Occipital lobe (tissue), 2 donors: ENCODE results near the gene ALG11. TPM values are rescaled to one million over a fixed set of nuclear protein-coding genes. Genes with fewer than 3 reads are reported as not detected.
"Not testable (repeated sequence)": the region's sequence is repeated elsewhere in the genome, so short reads cannot be mapped to it uniquely, and the experiment has no call there.

Experiments used
- DNase-seq: peaks from one replicate; lab custom pipeline; 2025; lab: John Stamatoyannopoulos, UW
- total RNA-seq: library from RNA; depleted of rRNA; stranded (reverse); fragments of >200 nt; gene quantifications from one replicate; pipeline ENCODE4 v1.2.3, GENCODE V29; 2014

Gene ALG11
- total RNA-seq, 1 donor from 2014 or later = 32.0 TPM

DNA sequence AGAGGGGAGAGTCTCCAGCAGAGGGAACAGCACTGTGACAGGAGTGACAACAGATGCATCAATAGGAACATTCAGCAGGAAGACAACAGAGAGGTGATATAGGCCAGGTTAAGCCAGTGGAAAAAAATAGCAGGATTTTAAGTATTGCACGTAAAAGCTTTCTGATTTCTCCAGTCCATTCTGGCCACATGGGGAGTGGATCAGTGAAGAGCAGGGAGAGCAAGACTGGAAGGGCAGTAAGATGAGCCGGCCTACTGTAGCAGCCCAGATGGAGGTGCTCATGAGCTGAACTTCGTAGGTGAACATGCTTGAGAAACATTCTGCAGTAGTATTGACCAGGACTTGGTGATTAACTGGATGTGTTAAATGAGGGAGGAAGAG is 14.0 kb downstream of the ALG11 start:
- DNase-seq = no peak

DNA sequence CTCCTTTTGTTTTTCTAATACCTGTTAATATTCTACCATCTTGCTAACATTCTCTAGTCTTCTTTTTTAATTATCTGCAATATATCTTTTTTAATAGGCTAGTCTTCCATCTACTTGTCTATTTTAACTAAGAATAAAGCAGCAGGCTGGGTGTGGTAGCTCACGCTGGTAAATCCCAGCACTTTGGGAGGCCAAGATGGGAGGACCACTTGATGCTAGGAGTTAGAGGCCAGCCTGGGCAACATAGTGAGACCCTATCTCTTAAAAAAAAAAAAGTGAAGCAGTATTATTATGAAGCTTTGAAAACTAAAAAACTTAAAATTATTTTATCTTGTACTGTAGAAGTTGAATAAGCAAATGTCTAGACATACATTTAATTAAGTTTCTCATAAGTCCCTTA is 15.6 kb downstream of the ALG11 start:
- DNase-seq = no peak

DNA sequence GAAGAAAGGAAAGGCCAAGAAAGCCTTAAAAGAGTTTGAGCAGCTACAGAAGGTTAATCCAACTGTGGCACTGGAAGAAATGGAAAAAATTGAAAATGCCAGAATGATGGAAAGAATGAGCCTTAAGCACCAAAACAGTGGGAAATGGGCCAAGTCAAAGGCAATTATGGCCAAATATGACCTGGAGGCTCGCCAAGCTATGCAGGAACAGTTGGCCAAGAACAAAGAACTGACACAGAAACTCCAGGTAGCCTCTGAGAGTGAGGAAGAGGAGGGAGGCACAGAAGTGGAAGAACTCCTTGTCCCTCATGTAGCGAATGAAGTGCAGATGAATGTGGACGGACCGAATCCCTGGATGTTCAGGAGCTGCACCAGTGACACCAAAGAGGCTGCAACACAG is 17.4 kb downstream of the ALG11 start:
- DNase-seq = no peak

DNA sequence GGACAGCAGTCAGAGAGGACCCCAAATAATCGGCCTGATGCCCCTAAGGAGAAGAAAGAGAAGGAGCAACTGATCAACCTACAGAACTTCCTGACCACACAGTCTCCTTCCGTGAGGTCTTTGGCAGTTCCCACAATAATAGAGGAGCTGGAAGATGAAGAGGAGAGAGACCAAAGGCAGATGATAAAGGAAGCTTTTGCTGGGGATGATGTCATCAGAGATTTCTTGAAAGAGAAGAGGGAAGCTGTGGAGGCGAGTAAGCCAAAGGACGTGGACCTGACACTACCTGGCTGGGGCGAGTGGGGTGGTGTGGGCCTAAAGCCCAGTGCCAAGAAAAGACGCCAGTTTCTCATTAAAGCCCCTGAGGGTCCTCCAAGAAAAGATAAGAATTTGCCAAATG is 18.2 kb downstream of the ALG11 start:
- DNase-seq = not testable (repeated sequence)

DNA sequence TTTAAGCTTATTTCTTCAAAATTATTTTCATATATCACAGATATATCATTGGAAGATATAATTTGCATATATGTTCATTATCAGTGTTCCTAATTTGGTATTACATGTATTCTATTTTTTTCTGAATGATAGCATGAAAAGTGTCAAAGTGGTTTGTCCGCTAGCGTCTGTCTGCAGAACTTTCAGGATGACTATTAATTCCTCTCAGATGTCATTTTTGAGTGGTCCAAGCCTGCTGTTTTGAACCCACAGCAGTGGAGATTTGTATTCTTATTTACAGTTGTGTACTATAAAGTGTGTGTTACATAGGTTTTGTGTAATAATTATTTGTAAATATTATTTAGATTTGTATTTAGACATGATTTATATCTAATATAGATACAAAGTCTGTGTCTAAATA is 20.8 kb downstream of the ALG11 start:
- DNase-seq = no peak

DNA sequence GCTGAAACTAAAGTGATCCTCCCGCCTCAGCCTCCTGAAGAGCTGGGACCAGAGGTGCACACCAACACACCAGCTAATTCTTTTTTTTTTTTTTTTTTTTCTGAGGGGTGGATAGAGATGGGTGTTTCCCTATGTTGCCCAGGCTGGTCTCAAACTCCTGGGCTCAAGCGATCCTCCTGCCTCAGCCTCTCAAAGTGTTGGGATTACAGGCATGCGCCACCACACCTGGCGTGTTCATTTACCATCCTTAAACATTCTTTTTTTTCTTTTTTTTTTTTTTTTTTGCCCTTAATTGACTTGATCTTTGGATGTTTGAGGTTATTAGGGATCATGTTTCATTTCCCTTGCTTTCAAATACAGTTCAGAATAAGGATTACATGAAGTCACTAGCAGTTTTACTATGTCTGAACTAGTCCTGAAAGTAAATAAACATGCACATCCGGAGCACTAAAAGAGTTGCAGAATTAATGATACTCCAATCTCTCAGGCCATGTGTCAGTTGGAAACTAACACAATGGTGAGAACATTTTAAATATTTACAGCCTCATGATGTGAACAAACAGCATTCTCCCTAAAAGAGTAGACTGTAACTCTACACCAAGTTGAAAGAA is 22.5 kb downstream of the ALG11 start:
- no peak for DNase-seq

DNA sequence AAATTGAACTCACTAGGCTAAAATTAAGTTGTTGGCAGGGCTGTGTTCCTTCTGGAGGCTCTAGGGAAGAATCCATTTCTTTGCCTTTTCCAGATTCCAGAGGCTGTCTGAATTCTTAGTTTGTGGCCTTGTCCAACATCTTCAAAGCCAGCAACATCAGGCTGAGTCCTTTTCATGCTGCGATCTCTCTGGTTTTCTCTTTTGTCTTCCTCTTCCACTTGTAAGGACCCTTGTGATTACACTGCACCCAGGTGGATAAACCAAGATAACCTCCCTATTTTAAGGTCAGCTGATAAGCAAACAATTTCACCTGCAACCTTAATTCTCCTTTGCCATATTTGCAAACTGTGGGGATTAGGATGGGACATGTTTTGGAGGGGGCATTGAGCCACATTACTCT is 23.8 kb downstream of the ALG11 start:
- no peak for DNase-seq

DNA sequence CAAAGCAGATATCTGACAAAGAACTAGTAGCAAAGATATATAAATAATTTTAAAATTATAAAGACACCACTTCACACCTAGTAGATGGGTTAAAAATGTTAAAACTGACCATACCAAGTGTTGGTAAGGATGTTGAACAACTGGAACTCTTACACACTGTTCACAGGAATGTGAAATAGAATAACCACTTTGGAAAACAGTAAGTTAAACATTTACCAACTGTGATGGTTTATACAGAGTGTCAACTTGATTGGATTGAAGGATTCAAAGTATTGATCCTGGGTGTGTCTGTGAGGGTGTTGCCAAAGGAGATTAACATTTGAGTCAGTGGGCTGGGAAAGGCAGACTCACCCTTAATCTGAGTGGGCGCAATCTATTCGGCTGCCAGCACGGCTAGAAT is 31.5 kb downstream of the ALG11 start:
- DNase-seq = no peak

DNA sequence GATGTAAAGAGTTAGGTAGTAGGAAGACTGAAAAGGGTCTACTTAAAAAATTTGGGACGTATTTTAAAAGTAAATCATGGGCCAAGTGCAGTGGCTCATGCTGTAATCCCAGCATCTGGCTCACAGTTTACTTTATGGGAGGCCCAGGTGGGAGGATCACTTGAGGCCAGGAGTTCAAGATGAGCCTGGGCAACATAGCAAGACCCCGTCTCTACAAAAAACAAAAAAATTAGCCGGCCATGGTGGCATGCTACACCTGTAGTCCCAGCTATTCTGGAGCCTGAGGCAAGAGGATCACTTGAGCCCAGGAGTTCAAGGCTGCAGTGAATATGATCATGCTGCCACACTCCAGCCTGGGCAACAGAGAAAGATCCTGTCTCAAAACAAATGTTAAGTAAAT is 35.3 kb downstream of the ALG11 start:
- no peak for DNase-seq

DNA sequence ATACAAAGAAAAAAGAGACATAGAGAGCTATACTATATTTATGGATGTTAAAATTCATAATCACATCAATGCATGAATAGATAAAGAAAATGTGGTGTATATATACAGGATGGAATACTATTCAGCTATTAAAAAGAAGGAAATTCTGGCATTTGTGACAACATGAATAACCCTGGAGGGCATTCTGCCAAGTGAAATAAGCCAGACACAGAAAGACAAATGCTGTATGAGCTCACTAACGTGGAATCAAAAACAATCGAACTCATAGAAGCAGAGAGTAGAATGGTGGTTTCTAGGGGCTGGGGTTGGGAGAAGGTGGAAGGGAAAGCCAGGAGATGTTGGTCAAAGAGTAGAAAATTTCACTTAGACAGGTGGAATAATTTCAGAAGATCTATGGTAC is 36.3 kb downstream of the ALG11 start:
- DNase-seq = no peak

DNA sequence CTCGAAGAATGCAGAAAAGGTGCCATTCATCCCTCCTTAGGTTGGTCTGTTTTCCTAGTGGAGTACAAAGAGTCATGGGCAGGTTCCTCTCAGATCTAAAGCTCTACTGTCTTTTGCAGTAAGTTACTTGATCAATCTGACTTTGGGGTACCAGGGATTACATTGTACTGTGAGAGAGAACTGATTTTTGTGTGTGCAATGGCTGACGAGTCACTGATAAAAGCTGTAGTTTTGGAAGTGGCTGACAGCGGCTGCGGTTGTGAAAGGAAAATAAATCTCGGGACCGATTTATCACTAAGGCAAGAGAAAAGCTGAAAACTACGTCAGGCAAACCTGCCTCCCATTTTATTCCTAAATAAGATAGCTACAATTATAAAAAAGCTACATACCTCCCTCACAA is 39.2 kb downstream of the ALG11 start:
- no peak for DNase-seq

DNA sequence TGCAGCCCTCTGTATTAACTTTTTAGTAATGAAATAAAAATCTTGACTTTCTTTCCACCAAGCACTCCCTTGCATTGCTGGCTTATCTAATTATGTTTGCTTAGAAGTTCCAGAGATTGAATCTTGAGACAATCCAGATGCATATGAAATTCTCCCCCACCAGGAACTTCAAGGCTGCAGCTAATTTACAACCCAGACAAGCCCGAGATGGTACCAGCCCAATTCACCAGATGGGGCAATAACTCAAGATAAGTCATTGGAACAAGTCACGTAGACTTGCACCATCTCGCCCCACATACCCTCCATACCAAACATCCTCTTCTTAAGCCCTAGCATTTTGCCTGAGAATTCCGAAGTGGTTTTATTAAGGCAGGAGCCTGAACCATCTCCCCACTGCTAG is 41.3 kb downstream of the ALG11 start:
- DNase-seq = no peak

DNA sequence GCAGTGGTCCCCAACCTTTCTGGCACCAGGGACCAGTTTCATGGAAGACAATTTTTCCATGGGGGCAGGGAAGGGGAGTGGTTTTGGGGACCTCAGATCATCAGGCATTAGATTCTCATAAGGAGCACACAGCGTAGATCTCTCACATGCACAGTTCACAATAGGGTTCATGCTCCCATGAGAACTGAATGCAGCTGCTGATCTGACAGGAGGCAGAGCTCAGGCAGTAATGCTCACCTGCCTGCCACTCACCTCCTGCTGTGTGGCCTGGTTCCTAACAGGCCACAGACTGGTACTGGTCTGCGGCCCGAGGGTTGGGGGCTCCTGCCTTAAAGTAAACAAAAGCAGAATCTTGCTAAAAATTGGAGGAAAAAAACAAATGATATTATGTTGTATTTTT is 48.9 kb downstream of the ALG11 start:
- DNase-seq = not testable (repeated sequence)

DNA sequence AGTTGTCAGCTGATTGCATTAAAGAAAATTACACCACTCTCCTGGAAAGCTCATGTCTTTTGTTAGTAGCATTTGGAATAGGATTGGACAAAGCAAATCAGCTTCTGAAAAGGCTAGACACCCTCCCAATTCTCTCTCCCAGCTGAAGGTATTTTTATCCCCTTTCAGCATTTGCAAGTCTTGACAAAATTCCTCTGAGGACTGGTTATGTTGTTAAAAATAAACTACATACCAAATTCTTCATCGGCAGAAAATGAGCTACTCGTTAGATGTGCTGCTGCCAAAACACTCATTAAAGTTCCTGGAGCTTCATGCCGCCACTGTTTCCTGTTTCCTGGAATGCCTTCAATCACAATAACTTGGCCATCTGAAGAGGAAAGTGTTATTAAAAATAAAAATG is 49.4 kb downstream of the ALG11 start:
- no peak for DNase-seq

DNA sequence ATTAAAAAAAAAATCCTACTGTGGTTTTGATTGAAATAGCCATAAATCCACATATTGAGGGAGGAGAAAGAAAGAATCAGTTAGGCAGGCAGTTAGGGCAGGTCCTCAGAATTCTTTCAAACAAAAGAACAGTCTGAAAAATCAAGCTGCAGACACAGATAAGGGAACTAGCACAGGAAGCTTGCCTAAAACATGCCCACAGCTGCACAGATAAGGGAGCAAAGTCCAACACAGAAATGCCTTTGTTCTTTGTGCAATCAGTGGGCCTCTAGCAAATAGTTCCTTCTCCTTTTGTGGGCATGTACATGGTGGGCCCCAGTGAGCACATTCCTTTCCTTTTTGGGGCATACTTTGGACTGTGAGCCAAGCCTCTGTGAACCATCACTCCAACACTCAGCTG is 55.0 kb downstream of the ALG11 start:
- no peak for DNase-seq

DNA sequence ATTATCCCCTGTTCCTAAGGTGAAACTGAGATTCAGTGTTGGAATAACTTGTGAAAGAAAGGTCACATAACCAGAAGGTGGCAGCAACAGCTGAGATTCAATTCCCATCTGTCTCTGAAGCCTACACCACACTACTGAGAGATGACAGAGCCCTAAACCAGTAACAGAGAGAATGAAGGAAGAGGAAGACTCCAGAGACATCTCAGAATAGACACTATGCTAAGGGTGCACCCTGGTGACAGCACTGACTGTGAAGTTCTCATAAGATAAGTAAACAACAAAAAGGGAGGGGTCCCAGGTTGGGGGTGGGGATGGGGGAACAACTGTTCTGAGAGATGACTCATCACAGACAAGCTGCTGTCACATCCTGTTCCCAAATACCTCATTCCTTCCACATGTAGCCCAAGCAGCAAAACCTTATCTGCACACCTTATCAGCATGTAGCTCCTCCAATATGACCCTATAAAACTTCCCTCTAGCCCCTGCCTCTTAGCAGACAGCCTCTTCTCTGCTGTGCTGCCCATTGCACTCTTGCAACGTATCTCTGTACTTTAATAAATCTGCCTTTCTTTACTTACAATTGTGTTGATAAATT is 58.8 kb downstream of the ALG11 start:
- DNase-seq = no peak

Other genes starting within 250 kb of the ALG11 start
- gene DHRS12, start 208.2 kb upstream of the ALG11 start, total RNA-seq = 5.6 TPM
- 0.16 TPM for gene TMEM272, start 167.2 kb upstream of the ALG11 start, total RNA-seq
- gene CCDC70, start 150.4 kb upstream of the ALG11 start, total RNA-seq = not detected
- 11.1 TPM for gene ATP7B, start 948 bp upstream of the ALG11 start, total RNA-seq
- 25.9 TPM for gene UTP14C, start 12.3 kb downstream of the ALG11 start, total RNA-seq
- 0.94 TPM for gene NEK5, start 116.7 kb downstream of the ALG11 start, total RNA-seq
- gene NEK3, start 147.2 kb downstream of the ALG11 start, total RNA-seq = 11.4 TPM